Neural progenitor cell (in vitro differentiated cells): Measurements from ENCODE around the gene MEGF8. TPM values are rescaled to one million over a fixed set of nuclear protein-coding genes. Genes with fewer than 3 reads are reported as not detected.

Experiments
- DNase-seq: peaks from one replicate; pipeline ENCODE4 v3.0.0-alpha.2; 2016; ENCODE audit warnings: low spot score
- H2AFZ ChIP-seq: fragments of 200-600 bp; sonication (generic); replicated peaks from 2 replicates; pipeline ENCODE4 v1.6.1; 2016; ENCODE audit warnings: antibody characterized with exemption
- H3F3A ChIP-seq: fragments of 200-600 bp; sonication (generic); 2 replicates; pipeline ENCODE4 v1.6.1; 2016; ENCODE audit warnings: antibody characterized with exemption, low read depth
- H3K27ac ChIP-seq: fragments of 200-600 bp; sonication (generic); 2 replicates; pipeline ENCODE4 v1.5.1; 2016; ENCODE audit warnings: mild to moderate bottlenecking
- H3K27me3 ChIP-seq: fragments of 200-600 bp; sonication (generic); 2 replicates; pipeline ENCODE4 v1.6.1; 2016; ENCODE audit warnings: mild to moderate bottlenecking, moderate library complexity
- H3K36me3 ChIP-seq: fragments of 200-600 bp; sonication (generic); 2 replicates; pipeline ENCODE4 v1.5.1; 2016
- H3K4me1 ChIP-seq: fragments of 200-600 bp; sonication (generic); 2 replicates; pipeline ENCODE4 v1.6.1; 2016; ENCODE audit warnings: mixed run types
- H3K4me2 ChIP-seq: fragments of 200-600 bp; sonication (generic); 2 replicates; pipeline ENCODE4 v1.6.1; 2016
- H3K4me3 ChIP-seq: fragments of 200-600 bp; sonication (generic); 2 replicates; pipeline ENCODE4 v1.5.1; 2016
- H3K79me2 ChIP-seq: fragments of 200-600 bp; sonication (generic); 2 replicates; pipeline ENCODE4 v1.6.1; 2016; ENCODE audit warnings: low read depth
- H3K9ac ChIP-seq: fragments of 200-600 bp; sonication (generic); 2 replicates; pipeline ENCODE4 v1.6.1; 2016
- H3K9me3 ChIP-seq: fragments of 200-600 bp; sonication (generic); 2 replicates; pipeline ENCODE4 v1.5.1; 2016; ENCODE audit warnings: low read depth
- H4K20me1 ChIP-seq: fragments of 200-600 bp; sonication (generic); 2 replicates; pipeline ENCODE4 v1.6.1; 2016; ENCODE audit warnings: low read depth
- H3K27ac Mint-ChIP-seq: 3 replicates; pipeline ENCODE4 v1.8.0; 2021; ENCODE audit warnings: mixed read lengths
- H3K27me3 Mint-ChIP-seq: 2 replicates; pipeline ENCODE4 v1.8.0; 2022; ENCODE audit warnings: low read depth, mild to moderate bottlenecking, inconsistent platforms, moderate library complexity, mixed read lengths; ENCODE audit not compliant: insufficient read depth
- H3K36me3 Mint-ChIP-seq: 3 replicates; pipeline ENCODE4 v1.8.0; 2021; ENCODE audit warnings: mixed read lengths
- H3K4me1 Mint-ChIP-seq: 3 replicates; pipeline ENCODE4 v1.8.0; 2021; ENCODE audit warnings: mixed read lengths
- H3K4me3 Mint-ChIP-seq: 3 replicates; pipeline ENCODE4 v1.8.0; 2021; ENCODE audit warnings: mild to moderate bottlenecking, moderate library complexity, mixed read lengths
- H3K9me3 Mint-ChIP-seq: 3 replicates; pipeline ENCODE4 v1.8.0; 2020; ENCODE audit warnings: mixed read lengths
- CTCF ChIP-seq: fragments of 200-600 bp; sonication (generic); IDR thresholded peaks from 2 replicates; pipeline ENCODE4 v1.5.1; 2017; ENCODE audit warnings: antibody characterized with exemption, mild to moderate bottlenecking
- EZH2 ChIP-seq: fragments of 200-600 bp; sonication (generic); IDR thresholded peaks from 2 replicates; pipeline ENCODE4 v1.6.1; 2017; ENCODE audit warnings: antibody characterized with exemption, mild to moderate bottlenecking, moderate library complexity
- EZH2phosphoT487 ChIP-seq: fragments of 200-600 bp; sonication (generic); IDR thresholded peaks from 2 replicates; pipeline ENCODE4 v1.6.1; 2017; ENCODE audit warnings: antibody characterized with exemption
- total RNA-seq: library from RNA; depleted of rRNA; stranded (reverse); fragments of >200 nt; gene quantifications from 2 replicates; pipeline ENCODE4 v1.2.3, GENCODE V29; 2015; ENCODE audit warnings: low replicate concordance

MEGF8 gene
- total RNA-seq, 1 donor from 2014 or later = 7.3 TPM

DNA sequence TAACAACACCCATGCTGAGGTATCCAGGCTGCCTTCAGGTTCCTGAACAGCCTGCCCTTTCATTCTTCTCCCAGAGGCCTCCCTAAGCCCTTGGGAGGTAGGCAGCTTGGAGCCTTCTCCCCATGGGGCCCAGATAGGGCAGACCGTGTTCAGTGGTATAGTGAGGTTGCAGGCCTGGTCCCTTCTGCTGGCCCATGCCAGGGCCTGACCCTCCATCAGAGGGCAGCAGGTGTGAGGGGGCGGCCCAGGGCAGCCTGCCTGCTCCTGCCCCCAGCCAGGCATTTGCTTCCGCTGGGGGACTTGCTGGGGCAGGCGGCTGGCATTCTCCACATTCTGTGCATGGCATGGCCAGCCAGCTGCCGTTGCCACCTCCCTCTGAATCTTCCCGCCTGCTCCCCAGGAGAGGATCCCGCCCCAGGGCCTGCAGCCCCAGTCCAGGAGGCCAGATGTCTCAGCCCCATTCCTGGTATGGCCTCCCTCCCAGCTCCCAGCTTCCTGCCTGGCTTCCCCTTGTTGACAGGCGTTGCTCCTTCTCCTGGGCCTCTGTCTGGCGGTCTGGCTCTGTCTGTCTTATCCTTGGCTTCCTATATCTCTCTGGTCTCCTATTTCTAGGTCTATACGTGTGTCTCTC is 47.5 kb upstream of the MEGF8 start:
- Histone ChIP-seq H4K20me1 (peaks cover 4% of the 10 kb centered on the region), H3K9me3 (no peaks in the 10 kb centered on the region), H3K9ac (no peak overlapping the region), H3K4me1 (peaks cover 31% of the 10 kb centered on the region), H3K27me3 (no peaks in the 10 kb centered on the region), H2AFZ (no peak overlapping the region), H3K4me2 (no peak overlapping the region), H3F3A (peaks cover 41% of the 10 kb centered on the region), H3K4me3 (no peak overlapping the region), H3K27ac (no peak overlapping the region), H3K36me3 (no peaks in the 10 kb centered on the region), H3K79me2 (peaks cover 9% of the 10 kb centered on the region)
- no peak overlapping the region for H3K4me3 Mint-ChIP-seq
- no peaks in the 10 kb centered on the region for H3K9me3 Mint-ChIP-seq
- peaks cover 39% of the 10 kb centered on the region for H3K4me1 Mint-ChIP-seq
- H3K36me3 Mint-ChIP-seq = peaks cover 8% of the 10 kb centered on the region
- no peak overlapping the region for H3K27ac Mint-ChIP-seq
- TF ChIP-seq EZH2 (no peak), EZH2phosphoT487 (no peak), CTCF (no peak)
- DNase-seq = no peak
- H3K27me3 Mint-ChIP-seq = peaks cover 10% of the 10 kb centered on the region

DNA sequence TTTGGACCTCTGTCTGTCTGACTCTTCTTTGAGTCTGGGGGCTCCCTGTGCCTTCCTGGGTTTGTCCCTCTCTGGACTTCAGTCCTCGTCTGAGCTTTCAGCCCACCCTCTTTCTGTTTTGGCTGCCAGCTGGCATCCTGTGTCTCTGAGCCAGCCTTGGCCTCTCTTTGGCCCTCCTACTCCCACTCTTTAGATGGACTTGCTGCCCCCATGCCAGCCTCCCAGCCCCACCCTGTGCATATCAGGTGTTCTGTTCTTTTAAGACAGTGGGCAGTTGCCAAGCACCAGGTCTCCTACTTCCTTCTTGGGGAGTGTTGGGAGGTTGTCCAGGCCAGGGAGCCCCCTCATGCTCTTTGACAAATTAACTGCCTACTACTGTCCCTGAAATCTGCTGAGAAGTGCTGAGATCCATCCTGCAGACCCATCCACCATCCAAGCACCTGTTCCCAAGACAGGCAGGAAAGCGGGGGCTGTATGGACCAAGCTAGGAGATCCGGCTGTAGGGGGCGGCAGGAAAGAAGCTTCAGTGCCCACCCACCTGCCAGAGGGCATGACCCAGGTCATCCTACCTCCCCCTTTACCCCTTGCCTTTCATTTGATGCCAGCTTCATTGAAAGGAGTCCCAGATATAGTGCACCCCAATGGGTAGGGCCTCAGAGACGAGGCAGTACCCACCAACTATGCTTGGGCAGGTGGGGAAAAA is 46.8 kb upstream of the MEGF8 start:
- no peak for DNase-seq
- H3K27ac Mint-ChIP-seq = peak overlapping the region; percentile 82
- no peak overlapping the region for H3K27ac ChIP-seq
- TF ChIP-seq EZH2phosphoT487 (no peak), CTCF (no peak), EZH2 (no peak)
- H3K27me3 ChIP-seq = no peaks in the 10 kb centered on the region
- no peaks in the 10 kb centered on the region for H3K9me3 Mint-ChIP-seq
- H3K36me3 ChIP-seq = no peaks in the 10 kb centered on the region
- peaks cover 9% of the 10 kb centered on the region for H3K79me2 ChIP-seq
- peaks cover 8% of the 10 kb centered on the region for H4K20me1 ChIP-seq
- peaks cover 10% of the 10 kb centered on the region for H3K27me3 Mint-ChIP-seq
- peaks cover 37% of the 10 kb centered on the region for H3K4me1 ChIP-seq
- H3K4me2 ChIP-seq = no peak overlapping the region
- no peak overlapping the region for H2AFZ ChIP-seq
- H3K9ac ChIP-seq = no peak overlapping the region
- H3F3A ChIP-seq = peaks cover 47% of the 10 kb centered on the region
- peaks cover 39% of the 10 kb centered on the region for H3K4me1 Mint-ChIP-seq
- H3K36me3 Mint-ChIP-seq = peaks cover 8% of the 10 kb centered on the region
- H3K9me3 ChIP-seq = no peaks in the 10 kb centered on the region
- peak overlapping the region; percentile 90 for H3K4me3 Mint-ChIP-seq
- H3K4me3 ChIP-seq = no peak overlapping the region

- peaks cover 8% of the 10 kb centered on the region for H4K20me1 ChIP-seq
- no peak for DNase-seq
- Mint-ChIP-seq H3K27ac (peak overlapping the region; percentile 82), H3K4me3 (peak overlapping the region; percentile 90), H3K9me3 (no peaks in the 10 kb centered on the region), H3K4me1 (peaks cover 39% of the 10 kb centered on the region), H3K27me3 (peaks cover 10% of the 10 kb centered on the region), H3K36me3 (peaks cover 8% of the 10 kb centered on the region)
- peak overlapping the region; percentile 87 for H3K4me2 ChIP-seq
- no peaks in the 10 kb centered on the region for H3K36me3 ChIP-seq
- no peaks in the 10 kb centered on the region for H3K9me3 ChIP-seq
- H3F3A ChIP-seq = peaks cover 47% of the 10 kb centered on the region
- H3K9ac ChIP-seq = peak overlapping the region; percentile 51
- H2AFZ ChIP-seq = peak overlapping the region; percentile 59
- H3K4me1 ChIP-seq = peaks cover 37% of the 10 kb centered on the region
- TF ChIP-seq EZH2phosphoT487 = no peak
- TF ChIP-seq CTCF = no peak
- TF ChIP-seq EZH2 = no peak
- no peaks in the 10 kb centered on the region for H3K27me3 ChIP-seq
- peak overlapping the region; percentile 91 for H3K4me3 ChIP-seq
- H3K27ac ChIP-seq = peak overlapping the region; percentile 47
- H3K79me2 ChIP-seq = peaks cover 9% of the 10 kb centered on the region
Measured at GRCh38 chr19:42279155-42279901, 46.1 kb upstream of the MEGF8 start.
